ENCODE measurements around the gene TIRAP.

TIRAP gene

GRCh38 chr11:126257764-126258163, 25.1 kb upstream of the TIRAP start:
- TF ChIP-seq CTCF (IDR thresholded peaks at IDR 0.05; ENCODE audit: low read depth, low read length), result no peak
- no peak overlapping the region for H3K4me3 ChIP-seq (ENCODE audit: low read depth, low read length)

- no peak overlapping the region for H3K4me3 ChIP-seq (ENCODE audit: low read depth, low read length)
- no peak for TF ChIP-seq CTCF (IDR thresholded peaks at IDR 0.05; ENCODE audit: low read depth, low read length)
Observed at GRCh38 chr11:126262216-126262615, 20.7 kb upstream of the TIRAP start.

- no peak overlapping the region for H3K4me3 ChIP-seq (ENCODE audit: low read depth, low read length)
- TF ChIP-seq CTCF (IDR thresholded peaks at IDR 0.05; ENCODE audit: low read depth, low read length), result no peak
Observed at GRCh38 chr11:126263489-126263888, 19.4 kb upstream of the TIRAP start.

- H3K4me3 ChIP-seq (ENCODE audit: low read depth, low read length), result no peak overlapping the region
- no peak for TF ChIP-seq CTCF (IDR thresholded peaks at IDR 0.05; ENCODE audit: low read depth, low read length)
Observed at GRCh38 chr11:126265811-126266210, 17.1 kb upstream of the TIRAP start.

GRCh38 chr11:126267650-126268049, 15.2 kb upstream of the TIRAP start:
- TF ChIP-seq CTCF (IDR thresholded peaks at IDR 0.05; ENCODE audit: low read depth, low read length), result no peak
- H3K4me3 ChIP-seq (ENCODE audit: low read depth, low read length), result peak overlapping the region; percentile 99

GRCh38 chr11:126268361-126268707, 14.6 kb upstream of the TIRAP start:
- TF ChIP-seq CTCF (IDR thresholded peaks at IDR 0.05; ENCODE audit: low read depth, low read length), result no peak
- H3K4me3 ChIP-seq (ENCODE audit: low read depth, low read length), result peak overlapping the region; percentile 99

GRCh38 chr11:126268708-126269579, 13.9 kb upstream of the TIRAP start, which contains the start of the genes FOXRED1 and SRPRA:
TSS of gene FOXRED1 (plus strand) at chr11:126269154. CDS start at chr11:126269207, 53 bp downstream.
TSS of gene SRPRA (minus strand) at chr11:126268895. CDS start at chr11:126268804, 91 bp downstream.
- H3K4me3 ChIP-seq (ENCODE audit: low read depth, low read length), result peak within 1 kb of the TSS; percentile 99
- no peak for TF ChIP-seq CTCF (IDR thresholded peaks at IDR 0.05; ENCODE audit: low read depth, low read length)
